Body of pancreas (tissue), 4 donors: ENCODE data around the gene LSM10. TPM values are rescaled to one million over a fixed set of nuclear protein-coding genes. Genes with fewer than 3 reads are reported as not detected.

Experiments used
- ATAC-seq: fragments of 150-250 bp; one replicate; pipeline ENCODE4 v1.9.1; 2016
- DNase-seq, 4 donors: peaks; one replicate each; pipeline ENCODE4 v3.0.0-alpha.2; 2019
- H3K27ac ChIP-seq, 4 donors: fragments of 200-600 bp; sonication (generic); 1 replicate in 3 of 4; 2 replicates in 1 of 4; pipeline versions ENCODE4 v1.5.1 to v1.6.1; 2016 to 2019; ENCODE audit warnings: mild to moderate bottlenecking in 1 of 4, mixed read lengths in 1 of 4, moderate library complexity in 1 of 4
- H3K27me3 ChIP-seq, 2 donors: fragments of 200-600 bp; sonication (generic); one replicate each; pipeline ENCODE4 v1.6.0; 2016; ENCODE audit warnings: mild to moderate bottlenecking in 1 of 2
- H3K36me3 ChIP-seq, 2 donors: fragments of 200-600 bp; sonication (generic); replicated peaks in 1 of 2; 2 replicates each; pipeline ENCODE4 v1.5.1; 2016; ENCODE audit warnings: low read depth in 2 of 2; ENCODE audit not compliant: insufficient read depth in 1 of 2
- H3K4me1 ChIP-seq: fragments of 200-600 bp; sonication (generic); one replicate; pipeline ENCODE4 v1.6.0; 2016
- H3K4me3 ChIP-seq, 2 donors: fragments of 200-600 bp; sonication (generic); 1 replicate in 1 of 2; 2 replicates in 1 of 2; pipeline ENCODE4 v1.5.1; 2016 to 2019
- H3K9me3 ChIP-seq, 3 donors: fragments of 200-600 bp; sonication (generic); 1 replicate in 2 of 3; 2 replicates in 1 of 3; pipeline ENCODE4 v1.5.1; 2016
- CTCF ChIP-seq, 7 experiments: fragments of 450-650 bp in 4 of 7; fragments of 200-600 bp in 3 of 7; sonication (generic) in 3 of 7; IDR thresholded peaks; one replicate each; pipeline ENCODE4 v1.5.1; 2016 to 2019; ENCODE audit warnings: antibody characterized with exemption in 7 of 7
- POLR2A ChIP-seq, 3 donors: fragments of 450-650 bp; IDR thresholded peaks; one replicate each; pipeline ENCODE4 v1.6.1; 2016; ENCODE audit warnings: antibody characterized with exemption in 3 of 3, mild to moderate bottlenecking in 2 of 3
- WGBS, 2 donors: methylation state at CpG; one replicate each; pipeline ENCODE4 v1.1.5; 2017; 5-methylcytosine and 5-hydroxymethylcytosine counted together
- intact Hi-C: fragments of 100-400 bp; cut with DNase I; formaldehyde crosslinking; loops from one replicate; pipeline ENCODE4 v1.15.1; 2023
- total RNA-seq, 2 donors: library from RNA; depleted of rRNA; stranded (reverse); fragments of >200 nt; gene quantifications; one replicate each; pipeline ENCODE4 v1.1.0, GENCODE V29; 2016

The LSM10 gene
- total RNA-seq, 2 donors from 2014 or later = 12.2 to 21.8 TPM

- TF ChIP-seq CTCF (IDR thresholded peaks at IDR 0.05) (no peak), POLR2A (IDR thresholded peaks at IDR 0.05) (no peak)
- no peaks in the 10 kb centered on the region for H3K4me1 ChIP-seq
- H3K27ac ChIP-seq = no peak overlapping the region
- WGBS, 2 donors = 71 to 73% methylated on average over 1 of the region's 1 CpG
- ATAC-seq (no peak), DNase-seq (no peak)
- H3K27me3 ChIP-seq = no peaks in the 10 kb centered on the region
- H3K4me3 ChIP-seq = no peak overlapping the region
- H3K36me3 ChIP-seq = no peaks in the 10 kb centered on the region
- intact Hi-C loops = no loop called here
- no peaks in the 10 kb centered on the region for H3K9me3 ChIP-seq
Observed at GRCh38 chr1:36406440-36406839, 8.7 kb upstream of the LSM10 start.

- ATAC-seq = no peak
- Histone ChIP-seq H3K36me3 (no peaks in the 10 kb centered on the region), H3K4me1 (no peaks in the 10 kb centered on the region), H3K27me3 (no peaks in the 10 kb centered on the region), H3K4me3 (no peak overlapping the region), H3K9me3 (no peaks in the 10 kb centered on the region), H3K27ac (no peak overlapping the region)
- no peak for TF ChIP-seq POLR2A (IDR thresholded peaks at IDR 0.05)
- TF ChIP-seq CTCF (IDR thresholded peaks at IDR 0.05) = no peak
- DNase-seq = no peak
- intact Hi-C loops = no loop called here
- WGBS, 2 donors = 83 to 84% methylated on average over 4 of the region's 4 CpGs
Observed at GRCh38 chr1:36402504-36402890, 4.8 kb upstream of the LSM10 start.

GRCh38 chr1:36401602-36402503, 4.1 kb upstream of the LSM10 start:
- H3K4me3 ChIP-seq = no peak overlapping the region

GRCh38 chr1:36400825-36401601, 3.3 kb upstream of the LSM10 start:
- ATAC-seq = peak; percentile 10
- H3K9me3 ChIP-seq = no peaks in the 10 kb centered on the region
- peak in 3 of 4 donors; percentile 47 to 75 (median 48) for DNase-seq
- no peak for TF ChIP-seq CTCF (IDR thresholded peaks at IDR 0.05)
- peak in 2 of 3 donors; percentile 36 to 49 for TF ChIP-seq POLR2A (IDR thresholded peaks at IDR 0.05)
- H3K36me3 ChIP-seq = no peaks in the 10 kb centered on the region
- H3K27ac ChIP-seq = peak overlapping the region in 2 of 4 donors; percentile 36 to 58
- intact Hi-C loops = no loop called here
- peaks cover 12% of the 10 kb centered on the region for H3K4me1 ChIP-seq
- H3K27me3 ChIP-seq = no peaks in the 10 kb centered on the region
- no peak overlapping the region for H3K4me3 ChIP-seq
- WGBS, 2 donors = 80 to 82% methylated on average over 14 to 21 of the region's 22 CpGs

More at GRCh38 chr1:36401602-36402503, 4.1 kb upstream of the LSM10 start:
- H3K36me3 ChIP-seq = no peaks in the 10 kb centered on the region
- peak overlapping the region in 1 of 4 donors; percentile 36 for H3K27ac ChIP-seq
- H3K27me3 ChIP-seq = no peaks in the 10 kb centered on the region
- H3K4me1 ChIP-seq = peaks cover 4% of the 10 kb centered on the region
- TF ChIP-seq POLR2A (IDR thresholded peaks at IDR 0.05) (no peak), CTCF (IDR thresholded peaks at IDR 0.05) (no peak)
- intact Hi-C loops = no loop called here
- no peak for DNase-seq
- no peaks in the 10 kb centered on the region for H3K9me3 ChIP-seq
- no peak for ATAC-seq
- WGBS, 2 donors = 85 to 92% methylated on average over 4 to 12 of the region's 12 CpGs
